HG03280 (cell line): ENCODE data around the gene AKAP8L.
"Not testable (repeated sequence)": the region's sequence is repeated elsewhere in the genome, so short reads cannot be mapped to it uniquely, and the experiment has no call there.

Experiments used
- ATAC-seq: cut with Tn5 transposase; IDR thresholded peaks from one replicate; pipeline ENCODE4 v1.9.1; 2021; ENCODE audit warnings: mild to moderate bottlenecking, moderate library complexity; ENCODE audit not compliant: unreplicated experiment

Gene AKAP8L

DNA sequence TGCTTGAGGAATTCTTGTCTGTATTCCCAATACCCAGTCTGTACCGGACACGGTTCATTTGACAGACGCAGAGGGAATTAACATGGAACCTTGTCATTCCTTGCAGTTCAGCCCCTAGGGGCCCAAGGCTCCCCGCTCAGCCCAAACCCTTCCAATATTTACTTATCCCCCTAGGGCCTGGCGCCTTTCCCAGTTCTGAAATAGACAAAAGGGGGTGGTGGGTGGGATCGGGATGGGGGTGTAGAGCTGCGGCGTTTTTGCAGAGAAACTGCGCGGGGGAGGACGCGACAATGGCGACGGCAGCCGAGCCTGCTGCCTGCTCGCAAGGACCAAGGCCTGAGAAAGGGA is 583 bp downstream of the AKAP8L start:
- no peak for ATAC-seq

DNA sequence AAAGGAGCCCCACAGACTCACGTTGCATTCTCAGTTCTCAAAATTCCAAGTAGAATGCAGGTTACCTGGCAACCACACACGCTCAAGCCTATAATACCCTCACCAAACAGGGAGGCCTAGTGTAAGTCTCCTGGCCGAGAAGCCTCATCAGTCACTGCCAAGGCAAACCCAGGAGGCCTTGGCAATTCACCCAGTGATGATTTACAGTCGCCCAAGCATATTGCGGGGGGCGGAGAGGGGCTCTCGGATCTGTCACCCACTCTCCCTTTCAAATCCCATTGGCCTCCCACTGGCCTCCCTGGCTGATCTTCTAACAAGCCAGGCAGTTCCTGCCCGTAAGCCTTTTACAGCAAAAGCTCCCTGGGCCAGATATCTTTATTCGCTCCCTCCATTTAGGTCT is 1.1 kb downstream of the AKAP8L start:
- ATAC-seq = no peak

DNA sequence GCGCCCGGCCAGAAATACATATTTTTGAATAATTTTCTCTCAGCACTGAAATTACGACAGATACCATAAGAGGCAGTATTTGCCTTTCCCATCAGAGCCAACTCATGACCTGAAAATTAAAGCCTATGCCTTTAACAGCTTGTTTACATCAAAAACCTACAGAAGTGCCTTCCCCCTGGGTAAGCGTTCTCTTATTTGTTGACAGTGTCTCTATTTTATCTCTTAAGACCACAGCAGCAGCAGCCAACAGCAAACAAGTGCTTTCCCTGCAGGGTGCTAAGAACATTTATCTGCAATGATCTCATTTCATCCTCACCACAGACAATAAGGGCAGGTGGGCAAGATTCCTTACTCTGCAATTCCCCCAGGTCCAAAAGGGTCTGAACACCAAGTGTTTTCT is 6.0 kb downstream of the AKAP8L start:
- ATAC-seq = no peak

DNA sequence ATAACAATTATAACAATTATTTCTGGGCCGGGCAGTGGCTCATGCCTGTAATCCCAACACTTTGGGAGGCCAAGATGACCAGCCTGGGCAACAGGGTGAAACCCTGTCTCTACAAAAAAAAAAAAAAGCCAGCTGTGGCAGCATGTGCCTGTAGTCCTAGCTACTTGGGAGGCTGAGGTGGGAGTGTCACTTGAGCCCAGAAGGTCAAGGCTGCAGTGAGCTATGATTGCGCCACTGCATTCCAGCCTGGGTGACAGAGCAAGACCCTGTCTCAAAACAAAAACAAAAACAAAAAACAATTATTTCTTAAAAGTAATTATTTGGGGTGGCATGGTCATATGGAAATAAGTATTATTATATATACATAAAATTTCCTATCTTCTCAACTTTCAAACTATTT is 7.4 kb downstream of the AKAP8L start:
- not testable (repeated sequence) for ATAC-seq

DNA sequence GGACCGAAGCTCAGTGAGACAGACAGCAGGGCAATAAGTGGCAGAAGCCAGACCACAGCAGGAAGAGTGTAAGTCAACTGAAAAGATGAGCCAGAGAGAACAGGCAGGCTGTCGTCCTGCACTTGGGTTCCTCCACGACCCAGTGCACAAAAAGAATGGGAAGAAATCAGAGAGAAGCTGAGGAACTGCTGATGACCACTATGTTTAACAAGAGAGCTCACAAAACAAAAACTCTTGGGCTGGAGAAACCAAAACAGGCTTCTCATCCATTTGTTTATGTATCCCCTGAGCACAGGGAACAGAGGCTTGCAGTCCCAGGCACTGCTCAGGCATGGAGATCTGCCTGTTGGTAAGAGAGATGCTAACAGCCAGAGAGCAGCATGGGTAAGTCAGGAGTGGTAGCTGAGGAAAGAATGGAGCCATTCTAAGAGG is 14.0 kb downstream of the AKAP8L start:
- ATAC-seq = no peak

DNA sequence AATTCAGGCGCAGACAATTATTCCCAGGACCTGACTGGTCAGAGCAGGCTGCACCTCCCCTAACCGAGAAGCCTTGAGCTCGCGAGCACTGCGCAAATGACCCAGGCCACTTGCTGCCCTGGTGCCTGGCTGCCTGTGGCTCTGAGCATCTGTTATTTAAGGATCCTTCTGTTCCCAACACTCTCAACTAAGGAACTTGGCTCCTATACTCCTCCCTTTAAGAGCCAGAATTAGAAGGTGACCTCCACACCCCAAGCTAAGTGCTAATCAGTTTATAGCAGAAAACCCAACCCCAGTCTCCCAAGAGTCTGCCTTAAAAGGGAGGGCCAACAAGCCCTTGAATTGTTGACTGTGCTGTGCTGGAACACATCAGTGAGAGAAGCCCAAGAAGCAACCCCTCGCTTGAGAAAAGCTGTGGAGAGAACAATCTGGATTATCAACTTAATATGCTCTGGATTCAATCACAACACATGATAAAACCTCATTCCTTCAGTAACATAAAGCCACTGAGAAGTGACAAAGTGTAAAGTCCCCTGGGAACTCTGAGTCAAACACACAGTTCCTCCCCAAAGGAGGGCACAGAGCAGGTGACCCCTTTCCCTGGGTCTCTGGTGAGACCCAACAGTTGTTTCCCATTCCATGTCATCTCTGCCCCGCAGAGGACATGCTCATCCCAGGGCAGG is 14.6 kb downstream of the AKAP8L start:
- ATAC-seq = no peak

DNA sequence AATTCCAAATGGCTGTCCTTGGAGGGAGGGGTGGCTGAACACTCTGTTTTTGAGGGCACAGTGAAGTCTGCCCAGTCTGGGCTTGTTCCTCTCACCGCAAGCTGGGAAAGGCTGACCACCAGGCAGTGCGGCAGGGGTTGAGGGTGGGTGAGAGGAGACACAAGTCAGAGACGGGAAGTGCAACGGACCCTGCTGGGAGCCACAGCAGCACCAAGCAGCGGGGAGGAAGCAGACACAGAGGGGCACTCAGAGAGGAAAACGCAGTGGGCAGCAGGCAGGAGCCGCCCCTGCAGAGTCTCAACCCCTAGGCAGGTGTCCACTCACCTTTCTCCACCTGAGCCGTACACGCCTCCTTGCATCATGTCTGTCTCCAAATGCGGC is 15.6 kb downstream of the AKAP8L start:
- no peak for ATAC-seq

DNA sequence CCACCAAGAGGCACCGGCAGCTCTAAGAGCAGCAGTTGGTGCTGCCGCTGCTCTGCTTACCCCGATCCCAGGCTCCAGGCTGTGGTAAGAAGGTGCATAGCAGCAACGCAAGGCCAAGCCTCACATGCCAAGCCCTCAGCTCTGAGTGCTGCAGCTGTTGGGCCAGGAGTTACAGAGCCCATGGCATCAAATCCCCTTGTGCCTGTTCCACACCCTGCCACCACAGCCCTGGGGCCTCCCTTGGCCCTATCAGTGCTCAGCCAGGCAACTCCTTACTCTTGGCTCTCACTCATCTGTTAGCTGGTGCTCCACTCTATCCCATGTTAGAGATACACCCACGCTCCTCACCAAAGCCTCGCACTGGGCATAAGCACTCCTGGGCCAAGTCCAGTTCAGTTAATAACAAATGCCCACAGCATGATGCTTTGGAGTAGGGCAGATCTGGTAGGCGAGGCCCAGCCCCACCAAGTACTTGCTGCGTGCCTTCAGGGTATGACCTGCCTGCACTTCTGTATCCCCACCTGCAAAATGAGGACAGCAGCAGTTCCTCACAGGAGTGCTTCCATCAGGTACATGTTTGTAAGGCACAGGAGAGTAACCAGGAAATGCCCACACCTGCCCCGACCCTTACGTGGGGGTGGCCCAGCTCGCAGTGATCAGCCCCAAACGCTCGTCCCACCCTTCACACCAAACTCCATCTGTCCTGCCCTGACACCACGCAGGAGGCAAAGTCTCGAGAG is 16.2 kb downstream of the AKAP8L start:
- no peak for ATAC-seq

DNA sequence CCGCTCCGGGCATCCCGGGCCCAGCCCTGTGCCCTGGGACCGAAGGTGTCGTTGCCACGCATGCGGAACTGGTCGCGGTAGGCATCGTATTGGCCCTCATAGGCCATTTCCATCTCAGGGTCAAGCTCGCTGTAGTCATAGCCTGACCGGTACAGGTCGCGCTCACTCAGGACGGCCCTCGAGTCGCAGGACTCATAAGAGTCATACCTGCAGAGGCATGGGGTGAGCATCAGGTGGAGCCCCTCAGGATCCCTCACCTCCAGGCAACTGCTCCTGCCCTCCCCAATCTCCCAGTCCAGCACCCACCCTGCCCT is 17.4 kb downstream of the AKAP8L start:
- ATAC-seq = no peak

DNA sequence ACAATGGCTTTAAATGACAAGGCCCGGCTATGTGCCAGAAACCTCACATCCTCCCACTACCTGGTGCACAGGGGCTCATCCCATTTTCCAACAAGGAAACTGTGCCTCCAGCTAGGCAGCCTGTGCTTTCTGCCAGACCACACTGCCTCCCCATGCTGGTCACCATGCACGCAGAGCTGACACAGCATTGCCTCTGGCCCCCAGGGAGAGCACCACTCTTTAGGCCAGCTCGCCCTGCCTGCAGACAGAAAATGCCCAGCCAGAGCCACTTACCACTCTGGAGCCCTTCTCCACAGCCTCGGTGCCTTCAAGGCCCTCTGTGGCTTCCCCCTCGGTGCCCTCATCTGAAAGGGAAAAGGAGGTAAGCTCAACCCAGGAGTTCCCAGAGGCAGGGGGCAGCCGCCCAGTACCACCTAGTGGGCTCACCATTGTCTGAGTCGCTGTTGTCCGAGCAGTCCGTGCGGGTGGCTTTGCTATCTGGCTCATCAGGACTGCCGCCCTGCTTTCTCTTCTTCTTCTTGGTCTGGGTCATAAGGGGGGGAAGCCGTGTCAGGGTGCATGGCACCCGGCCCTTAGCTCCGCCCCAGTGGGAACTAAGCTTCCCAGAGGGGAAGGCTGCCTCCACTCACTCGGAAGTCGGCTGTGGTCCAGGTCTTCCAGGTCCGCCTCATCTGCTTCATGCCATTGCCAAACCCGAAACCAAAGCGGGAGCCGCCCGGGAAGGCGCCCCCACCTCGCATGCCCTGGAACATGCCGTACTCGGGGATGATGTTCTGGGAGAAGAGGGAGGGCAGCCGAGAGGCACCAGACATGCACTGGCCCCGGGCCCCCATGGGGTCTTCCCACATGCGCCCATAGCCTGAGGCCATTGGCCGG is 18.0 kb downstream of the AKAP8L start:
- no peak for ATAC-seq

DNA sequence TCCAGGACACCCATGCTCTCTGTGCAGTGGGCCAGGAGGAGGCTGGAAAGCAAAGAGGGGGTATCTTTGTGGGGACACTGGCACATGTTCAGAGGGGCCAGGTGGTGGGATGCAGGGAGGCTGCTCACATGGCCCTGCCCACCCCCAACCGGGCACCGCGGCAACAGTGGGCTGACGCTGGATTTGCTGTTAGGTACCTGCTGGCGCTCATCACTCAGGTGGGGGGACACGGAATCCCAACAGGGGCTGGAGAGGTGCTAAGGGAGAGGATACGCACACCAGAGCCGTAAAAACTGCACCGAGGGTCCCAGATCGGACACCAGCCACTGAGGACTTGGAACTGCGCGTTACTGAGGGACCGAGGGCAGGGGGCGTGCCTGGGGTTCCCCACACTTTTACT is 19.2 kb downstream of the AKAP8L start:
- ATAC-seq = no peak

DNA sequence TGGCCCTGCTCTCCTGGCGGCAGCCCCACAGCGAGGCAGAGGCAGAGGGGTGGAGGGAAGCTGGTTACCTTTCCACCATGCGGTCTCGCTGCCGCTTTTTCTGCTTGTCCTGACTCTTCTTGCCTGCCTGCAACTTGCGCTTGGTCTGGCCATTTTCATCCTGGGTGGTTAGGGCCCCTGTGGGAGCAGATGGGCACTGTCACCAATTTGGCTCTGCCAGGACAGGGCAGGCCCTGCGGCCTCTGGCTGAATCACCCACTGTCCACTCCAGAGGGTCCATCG is 19.6 kb downstream of the AKAP8L start:
- ATAC-seq = no peak

DNA sequence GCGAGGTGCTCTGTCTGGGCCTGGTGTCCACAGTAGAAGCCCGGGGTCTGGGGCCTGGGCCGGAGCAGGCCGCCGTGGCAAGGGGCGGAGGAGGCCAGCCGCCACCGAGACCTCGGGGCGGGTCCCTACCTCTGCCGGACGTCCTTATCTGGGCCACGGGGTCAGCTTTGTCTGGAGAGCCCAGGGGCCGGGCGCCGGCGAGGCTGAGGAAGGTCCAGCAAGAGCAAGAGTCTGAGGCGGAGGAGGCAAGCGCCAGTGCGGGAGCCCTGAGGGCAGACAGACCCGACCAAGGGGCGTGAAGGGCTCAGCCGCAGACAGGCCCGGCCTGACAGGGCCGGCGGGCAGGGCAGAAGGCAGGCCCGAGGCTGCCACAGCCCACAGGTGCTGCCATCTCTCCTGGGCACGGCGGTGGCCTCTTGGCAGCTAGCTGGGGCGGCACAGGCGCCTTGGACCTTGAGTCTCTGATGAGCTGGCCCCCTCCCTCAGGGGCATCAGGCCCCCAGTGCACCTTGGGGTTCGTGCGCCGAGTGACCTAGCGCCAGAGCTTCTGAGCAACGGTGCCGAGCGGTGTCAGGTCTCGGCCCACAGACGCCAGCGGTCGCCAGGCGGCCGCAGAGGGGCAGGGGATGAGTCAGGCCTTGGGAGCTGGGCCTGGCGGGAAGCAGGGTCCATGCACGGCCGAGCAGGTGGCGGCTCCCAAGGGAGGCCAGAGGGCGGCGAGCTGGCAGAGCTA is 20.1 kb downstream of the AKAP8L start:
- ATAC-seq = no peak

DNA sequence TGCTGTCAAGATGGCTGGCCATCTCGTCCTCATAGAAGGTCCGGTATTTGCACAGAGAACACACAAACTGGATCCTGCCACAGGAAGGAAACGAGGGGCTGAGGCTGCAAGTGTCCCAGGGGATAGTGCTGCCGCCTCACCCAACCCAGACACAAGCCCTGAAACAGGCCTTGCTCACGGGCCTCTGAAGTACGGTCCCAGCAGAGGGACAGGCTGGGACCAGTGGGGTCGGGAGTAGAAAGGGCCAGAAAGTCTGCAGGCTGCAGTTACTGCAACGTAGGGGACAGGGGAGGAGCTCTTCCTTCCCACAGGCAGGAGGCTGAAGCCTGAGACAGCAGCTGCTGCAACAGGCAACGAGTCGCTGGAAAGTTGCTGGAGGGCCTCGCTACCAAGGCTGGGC is 21.0 kb downstream of the AKAP8L start:
- no peak for ATAC-seq

DNA sequence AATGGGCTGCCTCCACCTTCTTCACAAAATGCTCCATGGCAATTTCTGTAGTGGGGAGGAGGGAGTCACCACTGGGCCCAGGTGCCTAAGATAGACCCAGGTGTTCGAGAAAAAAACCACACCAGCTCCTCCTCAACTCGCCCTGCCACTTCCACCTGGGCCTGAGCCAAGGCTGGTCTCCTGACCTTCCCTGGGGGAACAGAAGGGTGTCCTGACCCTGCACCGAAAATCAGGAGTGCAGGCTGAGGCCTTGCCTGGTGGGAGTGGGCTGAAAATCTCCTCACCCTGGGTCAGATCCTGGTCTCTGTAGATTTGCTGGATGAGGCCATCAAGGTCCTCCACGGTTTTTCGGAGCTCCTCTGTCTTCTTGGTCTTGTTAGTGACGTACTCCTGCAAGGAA is 21.6 kb downstream of the AKAP8L start:
- no peak for ATAC-seq

DNA sequence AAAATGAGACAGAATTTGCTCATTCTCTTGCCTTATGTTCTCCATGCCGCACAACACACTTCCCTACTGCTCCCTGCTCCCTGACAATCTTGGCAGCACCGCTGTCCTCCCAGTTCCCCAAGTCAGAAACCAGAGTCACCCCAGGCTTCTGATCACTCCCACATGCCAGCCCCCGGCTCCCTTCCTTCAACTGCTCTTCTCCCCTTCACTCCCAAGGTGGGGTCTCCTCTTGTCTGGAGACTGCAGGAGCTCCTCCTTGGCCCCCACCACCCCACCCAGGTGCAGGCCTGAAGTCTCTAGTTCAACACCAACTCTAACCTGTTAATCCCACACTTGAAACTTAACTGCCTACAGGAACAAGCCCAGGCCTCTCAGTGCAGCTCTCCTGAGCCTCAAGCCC is 22.4 kb downstream of the AKAP8L start:
- ATAC-seq = no peak

DNA sequence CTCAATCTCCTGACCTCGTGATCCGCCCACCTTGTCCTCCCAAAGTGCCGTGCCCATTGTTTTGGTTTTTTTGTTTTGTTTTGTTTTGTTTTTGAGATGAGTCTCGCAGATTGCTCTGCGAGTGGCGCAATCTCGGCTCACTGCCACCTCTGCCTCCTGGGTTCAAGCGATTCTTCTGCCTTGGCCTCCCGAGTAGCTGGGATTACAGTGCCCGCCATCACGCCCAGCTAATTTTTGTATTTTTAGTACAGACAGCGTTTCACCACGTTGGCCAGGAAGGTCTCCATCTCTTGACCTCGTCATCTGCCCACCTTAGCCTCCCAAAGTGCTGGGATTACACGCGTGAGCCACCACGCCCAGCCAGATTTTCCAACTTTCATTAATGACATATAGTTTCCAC is 23.5 kb downstream of the AKAP8L start:
- ATAC-seq = not testable (repeated sequence)

DNA sequence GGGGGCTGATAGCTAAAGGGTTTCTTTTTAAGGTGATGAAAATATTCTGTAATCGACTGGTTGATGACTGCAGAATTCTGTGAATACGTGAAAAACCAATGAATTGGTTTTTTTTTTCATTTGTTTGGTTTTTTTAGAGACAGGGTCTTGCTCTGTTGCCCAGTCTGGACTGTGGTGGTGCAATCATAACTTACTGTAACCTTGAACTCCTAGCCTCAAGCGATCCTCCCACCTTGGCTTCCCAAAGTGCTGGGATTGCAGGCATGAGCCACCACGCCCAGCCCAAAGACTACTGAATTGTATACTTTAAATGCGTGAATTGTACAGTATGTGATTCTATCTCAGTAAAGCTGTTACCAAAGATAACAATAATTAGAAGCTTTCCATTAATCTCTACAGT is 24.4 kb downstream of the AKAP8L start:
- ATAC-seq = no peak

DNA sequence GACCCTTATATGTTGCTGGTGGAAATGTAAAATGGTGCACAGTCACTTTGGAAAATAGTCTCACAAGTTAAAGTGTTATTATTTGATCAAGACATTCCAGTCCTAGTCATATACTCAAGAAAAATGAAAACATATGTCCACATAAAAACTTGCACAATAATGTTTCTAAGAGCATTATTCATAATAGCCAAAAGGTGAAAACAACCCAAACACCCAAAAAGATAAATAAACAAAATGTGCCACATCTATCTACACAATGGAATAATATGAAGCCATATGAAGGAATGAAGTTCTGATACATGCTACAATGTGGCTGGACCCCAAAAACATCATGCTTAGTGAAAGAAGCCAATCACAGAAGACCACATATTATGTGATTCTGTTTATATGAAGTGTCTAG is 24.8 kb downstream of the AKAP8L start:
- ATAC-seq = no peak

DNA sequence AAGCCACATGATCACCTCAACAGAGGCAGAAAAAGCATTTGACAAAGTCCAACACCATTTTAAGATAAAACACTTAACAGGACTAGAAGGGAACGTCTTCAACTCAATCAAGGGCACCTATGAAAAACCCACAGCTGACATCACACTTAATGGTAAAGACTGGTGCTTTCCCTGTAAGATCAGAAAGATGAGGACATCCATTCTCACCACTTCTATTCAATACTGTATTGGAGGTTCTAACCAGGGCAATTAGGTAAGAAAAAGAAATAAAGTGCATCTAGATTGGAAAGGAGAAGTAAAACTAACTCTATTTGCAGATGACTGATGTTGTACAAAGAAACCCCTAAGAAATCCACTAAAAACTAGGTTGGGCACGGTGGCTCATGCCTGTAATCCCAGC is 28.0 kb downstream of the AKAP8L start:
- ATAC-seq = no peak

DNA sequence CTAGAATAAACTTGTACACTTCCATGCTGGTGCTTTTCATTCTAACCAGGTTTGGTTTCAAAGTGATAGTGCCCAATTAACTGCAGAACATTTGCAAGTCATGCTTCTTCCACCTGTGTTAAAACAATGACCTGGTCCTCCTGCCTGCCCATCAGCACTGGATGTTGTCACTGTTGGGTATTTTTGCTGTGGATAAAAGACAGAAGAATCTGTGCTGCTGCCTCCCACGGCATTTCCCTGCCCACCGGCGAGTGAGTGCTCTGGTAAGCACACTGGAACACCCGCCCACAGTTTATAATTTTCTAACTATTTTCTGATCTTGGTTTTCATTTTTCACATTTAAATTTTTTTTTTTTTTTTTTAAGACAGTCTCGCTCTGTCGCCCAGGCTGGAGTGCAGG is 36.9 kb downstream of the AKAP8L start:
- ATAC-seq = no peak

DNA sequence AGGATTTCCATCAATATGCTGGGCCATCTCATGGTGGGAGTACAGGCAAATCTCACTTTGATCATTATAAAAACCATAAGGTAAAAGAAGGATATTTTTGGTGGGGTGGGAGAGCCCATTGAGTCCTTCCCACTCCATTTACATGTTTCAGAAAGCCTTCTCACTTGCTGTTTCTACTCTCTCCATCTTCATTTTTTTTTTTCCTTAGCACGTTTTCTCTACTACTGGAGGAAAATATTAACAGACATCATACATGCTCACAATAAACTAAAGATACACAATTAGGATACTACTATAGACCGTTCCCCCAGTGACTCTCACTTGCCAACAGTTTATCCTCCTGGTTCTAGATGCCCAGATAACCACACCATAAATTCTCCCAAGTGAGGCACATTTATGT is 37.4 kb downstream of the AKAP8L start:
- ATAC-seq = no peak
